Smooth muscle cell (in vitro differentiated cells): ENCODE data around the gene MTTP. TPM values are rescaled to one million over a fixed set of nuclear protein-coding genes. Genes with fewer than 3 reads are reported as not detected.

Experiments used
- DNase-seq: peaks from one replicate; lab custom pipeline; 2025; ENCODE audit not compliant: unreplicated experiment; lab: John Stamatoyannopoulos, UW
- H2AFZ ChIP-seq: fragments of 200-600 bp; sonication (generic); 2 replicates; pipeline ENCODE4 v1.6.0; 2016; ENCODE audit warnings: antibody characterized with exemption, low read depth, mild to moderate bottlenecking
- H3F3A ChIP-seq: fragments of 200-600 bp; sonication (generic); 2 replicates; pipeline ENCODE4 v1.6.0; 2017; ENCODE audit warnings: antibody characterized with exemption, low read depth
- H3K27ac ChIP-seq: fragments of 200-600 bp; sonication (generic); 2 replicates; pipeline ENCODE4 v1.5.1; 2016; ENCODE audit warnings: low read depth, mild to moderate bottlenecking
- H3K27me3 ChIP-seq: fragments of 200-600 bp; sonication (generic); 2 replicates; pipeline ENCODE4 v1.6.1; 2016; ENCODE audit warnings: low read depth, mild to moderate bottlenecking
- H3K36me3 ChIP-seq: fragments of 200-600 bp; sonication (generic); 2 replicates; pipeline ENCODE4 v1.5.1; 2016; ENCODE audit warnings: low read depth
- H3K4me1 ChIP-seq: fragments of 200-600 bp; sonication (generic); 2 replicates; pipeline ENCODE4 v1.5.1; 2016; ENCODE audit warnings: low read depth
- H3K4me2 ChIP-seq: fragments of 200-600 bp; sonication (generic); 2 replicates; pipeline ENCODE4 v1.6.0; 2016; ENCODE audit warnings: mild to moderate bottlenecking
- H3K4me3 ChIP-seq: fragments of 200-600 bp; sonication (generic); 2 replicates; pipeline ENCODE4 v1.5.1; 2016; ENCODE audit warnings: mild to moderate bottlenecking
- H3K79me2 ChIP-seq: fragments of 200-600 bp; sonication (generic); 2 replicates; pipeline ENCODE4 v1.6.0; 2016; ENCODE audit warnings: low read depth, mild to moderate bottlenecking
- H3K9ac ChIP-seq: fragments of 200-600 bp; sonication (generic); 2 replicates; pipeline ENCODE4 v1.6.0; 2016; ENCODE audit warnings: low read depth
- H3K9me3 ChIP-seq: fragments of 200-600 bp; sonication (generic); replicated peaks from 2 replicates; pipeline ENCODE4 v1.5.1; 2016; ENCODE audit warnings: low read depth
- H4K20me1 ChIP-seq: fragments of 200-600 bp; sonication (generic); 2 replicates; pipeline ENCODE4 v1.6.0; 2016; ENCODE audit warnings: low read depth
- CTCF ChIP-seq: fragments of 200-600 bp; sonication (generic); IDR thresholded peaks from 2 replicates; pipeline ENCODE4 v1.5.1; 2017; ENCODE audit warnings: borderline replicate concordance, mild to moderate bottlenecking, antibody characterized with exemption; ENCODE audit not compliant: insufficient read depth, poor library complexity, severe bottlenecking
- WGBS: methylation state at CpG from one replicate; pipeline ENCODE4 v1.1.7; 2016; ENCODE audit warnings: low lambda C conversion rate; 5-methylcytosine and 5-hydroxymethylcytosine counted together
- polyA plus RNA-seq: library from polyadenylated mRNA; unstranded; fragments of >200 nt; fragmentation: Nextera tagmentation; extraction: Ambion mirVana; gene quantifications from 2 replicates; pipeline ENCODE4 v1.2.1, GENCODE V29; 2016
- total RNA-seq: library from RNA; depleted of rRNA; stranded (reverse); fragments of >200 nt; gene quantifications from 2 replicates; pipeline ENCODE4 v1.2.3, GENCODE V29; 2014

Gene MTTP
- total and polyA plus RNA-seq, 2 experiments from 2014 or later: 0.31 TPM; not detected in 1

GRCh38 chr4:99612281-99612680 is 37.7 kb downstream of the MTTP start:
- no peak overlapping the region for H3K4me3 ChIP-seq
- WGBS: 88% methylated on average over 3 of the region's 3 CpGs
- no peaks in the 10 kb centered on the region for H3K36me3 ChIP-seq
- no peaks in the 10 kb centered on the region for H3K79me2 ChIP-seq
- H2AFZ ChIP-seq: no peak overlapping the region
- H4K20me1 ChIP-seq: no peaks in the 10 kb centered on the region
- H3K9me3 ChIP-seq: no peaks in the 10 kb centered on the region
- H3K4me2 ChIP-seq: no peak overlapping the region
- no peaks in the 10 kb centered on the region for H3K27me3 ChIP-seq
- no peaks in the 10 kb centered on the region for H3F3A ChIP-seq
- DNase-seq: no peak
- H3K9ac ChIP-seq: no peak overlapping the region
- no peak for TF ChIP-seq CTCF
- no peaks in the 10 kb centered on the region for H3K4me1 ChIP-seq
- no peak overlapping the region for H3K27ac ChIP-seq

GRCh38 chr4:99612704-99613103 is 38.1 kb downstream of the MTTP start:
- Histone ChIP-seq H3K4me3 (no peak overlapping the region), H3K36me3 (no peaks in the 10 kb centered on the region), H3F3A (no peaks in the 10 kb centered on the region), H2AFZ (no peak overlapping the region), H3K4me2 (no peak overlapping the region), H3K9me3 (no peaks in the 10 kb centered on the region), H3K79me2 (no peaks in the 10 kb centered on the region), H3K4me1 (no peaks in the 10 kb centered on the region), H3K27ac (no peak overlapping the region), H3K9ac (no peak overlapping the region), H4K20me1 (no peaks in the 10 kb centered on the region), H3K27me3 (no peaks in the 10 kb centered on the region)
- TF ChIP-seq CTCF: no peak
- 83% methylated on average over 5 of the region's 5 CpGs for WGBS
- DNase-seq: no peak

- H3F3A ChIP-seq: no peaks in the 10 kb centered on the region
- H3K27me3 ChIP-seq: no peaks in the 10 kb centered on the region
- no peak overlapping the region for H3K4me2 ChIP-seq
- H2AFZ ChIP-seq: no peak overlapping the region
- no peak overlapping the region for H3K4me3 ChIP-seq
- H3K79me2 ChIP-seq: no peaks in the 10 kb centered on the region
- H3K9me3 ChIP-seq: no peaks in the 10 kb centered on the region
- H3K36me3 ChIP-seq: no peaks in the 10 kb centered on the region
- no peak overlapping the region for H3K27ac ChIP-seq
- WGBS: 93% methylated on average over 1 of the region's 1 CpG
- H4K20me1 ChIP-seq: no peaks in the 10 kb centered on the region
- no peak overlapping the region for H3K9ac ChIP-seq
- H3K4me1 ChIP-seq: no peaks in the 10 kb centered on the region
- no peak for TF ChIP-seq CTCF
- no peak for DNase-seq
Measured at GRCh38 chr4:99614491-99614890, 39.9 kb downstream of the MTTP start.

GRCh38 chr4:99615170-99615820 is 40.7 kb downstream of the MTTP start:
- Histone ChIP-seq H3K4me2 (no peak overlapping the region), H3K4me3 (no peak overlapping the region), H3K27me3 (no peaks in the 10 kb centered on the region), H3K9me3 (no peaks in the 10 kb centered on the region), H3K27ac (no peak overlapping the region), H3K36me3 (no peaks in the 10 kb centered on the region), H4K20me1 (no peaks in the 10 kb centered on the region), H2AFZ (no peak overlapping the region), H3K4me1 (no peaks in the 10 kb centered on the region), H3K9ac (no peak overlapping the region), H3F3A (no peaks in the 10 kb centered on the region), H3K79me2 (no peaks in the 10 kb centered on the region)
- no peak for TF ChIP-seq CTCF
- WGBS: 70% methylated on average over 1 of the region's 1 CpG
- no peak for DNase-seq
